ENCODE results near the gene MEGF10. TPM values are rescaled to one million over a fixed set of nuclear protein-coding genes. Genes with fewer than 3 reads are reported as not detected.
"Not testable (repeated sequence)": the region's sequence is repeated elsewhere in the genome, so short reads cannot be mapped to it uniquely, and the experiment has no call there.

Gene MEGF10
- total RNA-seq, 4 donors from 2014 or later, result 1.1 to 3.4 (median 2.9) TPM

DNA sequence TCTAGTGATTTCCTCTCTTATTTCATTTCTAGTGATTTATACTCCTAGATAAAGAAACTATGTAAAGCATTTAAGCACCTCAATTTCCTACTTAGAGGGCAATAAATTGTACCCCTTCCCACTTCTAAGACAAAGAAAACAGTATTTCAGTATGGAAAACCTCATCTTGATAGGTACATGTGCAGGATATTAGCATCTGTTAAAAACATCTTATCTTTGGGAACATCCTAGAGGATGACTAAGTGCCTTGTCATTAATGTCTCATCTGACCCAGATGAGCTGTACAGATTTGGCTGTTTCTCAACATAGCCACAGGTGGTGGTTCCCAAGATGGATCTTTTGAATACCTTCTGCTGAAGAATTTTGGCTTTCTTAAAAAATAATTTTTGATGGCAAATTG, 5.7 kb downstream of the MEGF10 start:
- no peak for DNase-seq (ENCODE audit: low spot score in 2 of 2)
- peaks cover 17% of the 10 kb centered on the region for H3K27me3 ChIP-seq
- H3K4me1 ChIP-seq, result peaks cover under 1% of the 10 kb centered on the region
- H3K36me3 ChIP-seq, result no peaks in the 10 kb centered on the region
- TF ChIP-seq EP300 (IDR thresholded peaks at IDR 0.05), result no peak
- no peak for TF ChIP-seq POLR2AphosphoS5 (IDR thresholded peaks at IDR 0.05)
- TF ChIP-seq, protein P1, sequence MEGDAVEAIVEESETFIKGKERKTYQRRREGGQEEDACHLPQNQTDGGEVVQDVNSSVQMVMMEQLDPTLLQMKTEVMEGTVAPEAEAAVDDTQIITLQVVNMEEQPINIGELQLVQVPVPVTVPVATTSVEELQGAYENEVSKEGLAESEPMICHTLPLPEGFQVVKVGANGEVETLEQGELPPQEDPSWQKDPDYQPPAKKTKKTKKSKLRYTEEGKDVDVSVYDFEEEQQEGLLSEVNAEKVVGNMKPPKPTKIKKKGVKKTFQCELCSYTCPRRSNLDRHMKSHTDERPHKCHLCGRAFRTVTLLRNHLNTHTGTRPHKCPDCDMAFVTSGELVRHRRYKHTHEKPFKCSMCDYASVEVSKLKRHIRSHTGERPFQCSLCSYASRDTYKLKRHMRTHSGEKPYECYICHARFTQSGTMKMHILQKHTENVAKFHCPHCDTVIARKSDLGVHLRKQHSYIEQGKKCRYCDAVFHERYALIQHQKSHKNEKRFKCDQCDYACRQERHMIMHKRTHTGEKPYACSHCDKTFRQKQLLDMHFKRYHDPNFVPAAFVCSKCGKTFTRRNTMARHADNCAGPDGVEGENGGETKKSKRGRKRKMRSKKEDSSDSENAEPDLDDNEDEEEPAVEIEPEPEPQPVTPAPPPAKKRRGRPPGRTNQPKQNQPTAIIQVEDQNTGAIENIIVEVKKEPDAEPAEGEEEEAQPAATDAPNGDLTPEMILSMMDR (IDR thresholded peaks at IDR 0.05), result no peak
- no peak for TF ChIP-seq POLR2A (IDR thresholded peaks at IDR 0.05)
- no peaks in the 10 kb centered on the region for H3K9me3 ChIP-seq
- H3K27ac ChIP-seq, result no peak overlapping the region
- H3K4me3 ChIP-seq, result no peak overlapping the region

DNA sequence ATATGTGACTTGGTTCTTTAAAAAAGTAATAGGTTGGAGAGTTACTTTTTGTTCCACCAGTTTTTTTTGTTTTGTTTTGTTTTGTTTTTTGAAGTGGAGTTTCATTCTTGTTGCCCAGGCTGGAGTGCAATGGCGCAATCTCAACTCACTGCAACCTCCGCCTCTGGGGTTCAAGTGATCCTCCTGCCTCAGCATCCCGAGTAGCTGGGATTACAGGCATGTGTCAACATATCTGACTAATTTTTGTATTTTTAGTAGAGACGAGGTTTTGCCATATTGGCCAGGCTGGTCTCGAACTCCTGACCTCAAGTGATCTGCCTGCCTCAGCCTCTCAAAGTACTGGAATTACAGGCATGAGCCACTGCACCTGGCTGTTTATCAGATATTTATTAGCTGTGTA, 6.3 kb downstream of the MEGF10 start:
- not testable (repeated sequence) for H3K4me3 ChIP-seq; DNase-seq (ENCODE audit: low spot score in 2 of 2); H3K27ac ChIP-seq; H3K4me1 ChIP-seq; H3K36me3 ChIP-seq; H3K9me3 ChIP-seq
- peaks cover 13% of the 10 kb centered on the region for H3K27me3 ChIP-seq
- 75% methylated on average over 5 of the region's 5 CpGs for WGBS

DNA sequence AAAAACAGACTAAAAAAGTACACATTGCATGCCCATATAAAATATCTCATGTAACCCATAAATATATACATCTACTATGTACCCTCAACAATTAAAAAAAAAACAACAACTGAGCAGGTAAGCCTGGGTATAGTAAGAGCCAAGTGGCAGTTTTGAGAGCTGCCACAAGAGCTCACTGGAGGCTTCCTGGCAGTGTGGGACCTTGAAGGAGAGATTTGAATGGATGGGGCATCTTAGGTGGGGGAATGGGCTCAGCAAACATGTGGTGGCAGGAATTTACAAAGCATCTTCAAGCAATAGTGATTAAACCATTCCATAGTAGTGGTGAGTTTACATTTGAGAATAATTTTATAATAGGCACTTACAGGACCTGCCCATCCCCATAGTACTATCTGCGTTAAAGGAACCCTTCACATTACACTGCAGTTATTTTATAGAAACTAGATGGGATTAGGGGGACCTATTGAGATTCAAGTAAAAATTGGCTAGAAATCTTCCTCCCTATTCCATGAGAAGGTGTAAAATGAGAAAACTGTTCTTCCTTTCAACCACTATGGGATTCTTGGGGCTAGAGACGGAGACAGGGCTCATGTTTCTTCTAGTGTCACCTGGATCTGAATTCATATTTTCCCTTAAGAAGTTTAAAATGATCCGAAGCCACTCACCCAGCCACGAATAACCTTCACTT, 6.9 kb downstream of the MEGF10 start:
- DNase-seq (ENCODE audit: low spot score in 2 of 2), result no peak
- TF ChIP-seq EP300 (IDR thresholded peaks at IDR 0.05) (no peak), POLR2A (IDR thresholded peaks at IDR 0.05) (no peak), POLR2AphosphoS5 (IDR thresholded peaks at IDR 0.05) (no peak)
- TF ChIP-seq, protein P1 (IDR thresholded peaks at IDR 0.05), result no peak
- H3K9me3 ChIP-seq, result no peaks in the 10 kb centered on the region
- no peak overlapping the region for H3K27ac ChIP-seq
- H3K4me3 ChIP-seq, result no peak overlapping the region
- H3K4me1 ChIP-seq, result no peaks in the 10 kb centered on the region
- 90% methylated on average over 4 of the region's 4 CpGs for WGBS
- H3K36me3 ChIP-seq, result no peaks in the 10 kb centered on the region
- peaks cover 12% of the 10 kb centered on the region for H3K27me3 ChIP-seq

DNA sequence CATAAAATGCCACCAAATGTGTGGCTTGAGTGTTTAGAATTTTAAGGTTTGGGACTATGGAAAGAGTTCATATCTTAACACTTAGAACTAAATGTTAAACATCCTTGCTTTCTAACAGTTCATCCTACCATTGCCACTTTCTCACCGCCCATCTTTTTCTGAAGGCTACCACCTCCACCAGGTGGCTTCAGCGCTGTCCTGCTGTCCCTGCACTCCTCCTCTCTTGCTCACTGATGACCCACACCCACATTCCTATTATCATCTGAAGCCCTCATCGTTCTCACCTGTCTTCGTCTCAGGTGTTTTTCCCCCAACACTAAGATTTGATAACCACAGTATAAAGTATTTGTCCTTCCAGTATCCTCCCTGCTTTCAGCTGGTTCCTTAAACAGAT, 7.4 kb downstream of the MEGF10 start:
- Histone ChIP-seq H3K9me3 (no peaks in the 10 kb centered on the region), H3K27ac (no peak overlapping the region), H3K27me3 (peaks cover 6% of the 10 kb centered on the region), H3K4me3 (no peak overlapping the region), H3K36me3 (no peaks in the 10 kb centered on the region), H3K4me1 (no peaks in the 10 kb centered on the region)
- 86% methylated on average over 4 of the region's 4 CpGs for WGBS
- no peak for DNase-seq (ENCODE audit: low spot score in 2 of 2)
- TF ChIP-seq POLR2AphosphoS5 (IDR thresholded peaks at IDR 0.05) (no peak), EP300 (IDR thresholded peaks at IDR 0.05) (no peak), POLR2A (IDR thresholded peaks at IDR 0.05) (no peak)
- TF ChIP-seq, protein P1 (IDR thresholded peaks at IDR 0.05), result no peak

DNA sequence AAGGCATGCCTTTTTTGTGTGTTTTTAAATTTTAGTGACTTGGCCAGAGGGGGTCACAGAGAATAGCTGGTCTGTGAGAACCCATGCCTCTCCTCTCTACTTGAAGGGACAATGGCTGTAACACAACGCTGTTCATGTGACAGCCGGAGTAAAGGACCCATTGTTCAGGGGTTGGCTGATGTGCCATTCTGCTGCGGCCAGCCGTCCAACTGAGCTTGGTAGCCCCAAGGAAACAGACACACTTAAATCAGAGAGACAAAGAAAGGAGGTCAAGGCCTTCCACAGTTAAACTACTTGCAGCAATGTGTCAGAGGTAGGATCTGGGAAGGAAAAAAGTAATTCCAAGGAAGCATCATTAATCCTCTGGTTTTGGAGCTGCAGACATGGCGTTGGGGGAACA, 8.1 kb downstream of the MEGF10 start:
- TF ChIP-seq EP300 (IDR thresholded peaks at IDR 0.05), result no peak
- WGBS, result 75% methylated on average over 5 of the region's 5 CpGs
- Histone ChIP-seq H3K9me3 (no peaks in the 10 kb centered on the region), H3K4me3 (no peak overlapping the region), H3K36me3 (no peaks in the 10 kb centered on the region), H3K27me3 (peaks cover 3% of the 10 kb centered on the region), H3K27ac (no peak overlapping the region), H3K4me1 (no peaks in the 10 kb centered on the region)
- DNase-seq (ENCODE audit: low spot score in 2 of 2), result no peak

DNA sequence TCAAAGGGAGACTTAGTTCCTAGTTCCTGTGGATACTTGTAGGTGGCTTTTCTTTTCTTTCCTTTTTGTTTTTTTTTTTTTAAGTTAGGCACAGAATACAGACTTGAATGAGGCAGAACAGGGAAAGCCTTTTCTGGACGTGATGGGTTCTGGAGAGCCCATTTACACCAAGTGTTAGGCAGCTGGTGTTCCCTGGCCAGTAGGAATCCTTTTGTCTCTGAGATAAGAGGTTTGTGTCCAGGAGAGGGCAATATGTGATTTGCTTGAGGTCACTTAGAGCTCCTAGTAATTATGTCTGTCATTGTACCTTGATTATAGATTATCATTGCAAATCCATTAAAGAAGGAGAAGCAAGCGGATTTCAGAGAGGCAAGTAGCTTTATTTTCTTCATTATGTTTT, 9.1 kb downstream of the MEGF10 start:
- H3K9me3 ChIP-seq, result no peaks in the 10 kb centered on the region
- no peak overlapping the region for H3K27ac ChIP-seq
- no peak for DNase-seq (ENCODE audit: low spot score in 2 of 2)
- no peaks in the 10 kb centered on the region for H3K27me3 ChIP-seq
- no peaks in the 10 kb centered on the region for H3K4me1 ChIP-seq
- WGBS, result 70% methylated on average over 2 of the region's 2 CpGs
- TF ChIP-seq EP300 (IDR thresholded peaks at IDR 0.05) (no peak), POLR2A (IDR thresholded peaks at IDR 0.05) (no peak), POLR2AphosphoS5 (IDR thresholded peaks at IDR 0.05) (no peak)
- TF ChIP-seq, protein P1 (IDR thresholded peaks at IDR 0.05), result no peak
- H3K36me3 ChIP-seq, result no peaks in the 10 kb centered on the region
- H3K4me3 ChIP-seq, result no peak overlapping the region
